ENCODE measurements around the gene NEK10.
"Not testable (repeated sequence)": the region's sequence is repeated elsewhere in the genome, so short reads cannot be mapped to it uniquely, and the experiment has no call there.

The NEK10 gene

DNA sequence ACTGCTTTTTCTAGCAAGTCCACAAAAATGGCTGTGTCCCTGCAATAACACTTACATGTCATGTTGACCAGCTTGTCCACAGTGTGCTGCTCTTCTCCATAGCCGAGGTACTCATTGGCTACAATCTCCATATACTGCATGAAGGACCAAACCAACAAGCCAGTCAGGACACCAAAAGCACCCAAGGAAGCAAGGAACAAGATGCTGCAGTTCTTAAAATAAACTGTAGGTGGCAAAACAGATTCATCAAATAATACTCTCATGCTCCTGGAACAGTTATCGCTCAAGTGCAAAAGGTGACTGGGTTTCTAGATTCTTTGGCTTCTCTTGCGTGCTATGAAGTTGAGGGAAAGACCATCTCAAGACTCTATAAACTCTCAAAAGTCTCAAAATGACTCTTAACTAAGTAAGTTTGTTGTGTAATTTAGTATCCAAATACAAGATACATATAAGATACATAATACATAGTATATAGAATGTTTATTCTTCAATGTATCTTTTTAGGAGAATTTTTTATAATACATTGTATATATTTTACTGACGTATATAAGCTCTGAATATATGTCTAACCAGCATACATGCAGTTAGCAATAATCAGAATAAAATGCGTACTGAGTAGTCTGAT lies 57.0 kb downstream of the NEK10 start:
- DNase-seq: peak; percentile 14

DNA sequence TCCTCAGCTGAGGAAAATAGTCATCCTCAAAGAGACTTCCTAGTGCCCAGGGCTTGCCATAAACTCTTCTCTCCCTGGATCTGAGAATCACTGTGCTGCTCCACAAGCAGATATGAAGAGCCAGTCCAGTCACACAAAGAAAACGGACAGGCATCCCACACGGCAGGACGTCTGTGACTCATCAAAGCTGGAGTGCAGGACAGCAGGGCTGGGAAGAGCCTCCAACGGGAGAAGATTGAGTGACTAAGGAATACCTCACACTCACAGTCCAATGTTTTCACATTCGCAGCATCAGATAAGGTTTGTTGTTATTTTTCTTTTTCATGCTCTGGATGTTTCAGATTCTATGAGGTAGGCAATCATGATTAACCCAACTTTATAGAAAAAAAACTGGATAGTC lies 57.8 kb downstream of the NEK10 start:
- DNase-seq: peak; percentile 14

DNA sequence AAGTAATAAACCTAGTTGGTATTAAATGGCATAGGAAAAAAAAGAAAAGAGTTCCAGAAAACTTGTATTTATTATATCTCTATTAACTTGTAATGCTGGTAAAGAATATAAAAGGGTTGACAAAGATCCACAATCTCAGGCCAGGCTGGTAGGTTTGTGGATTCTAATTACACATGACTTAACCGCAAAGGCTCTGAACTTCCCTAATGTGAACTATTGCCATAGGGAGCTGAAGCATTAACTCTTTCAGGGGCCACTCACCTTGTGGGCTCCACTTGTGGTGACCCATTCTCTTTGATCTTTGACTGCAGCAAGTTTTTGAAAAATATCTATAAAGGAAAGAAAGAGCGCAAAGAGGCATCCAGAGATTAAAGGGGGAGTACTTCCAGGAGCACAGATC lies 58.5 kb downstream of the NEK10 start:
- DNase-seq: no peak

DNA sequence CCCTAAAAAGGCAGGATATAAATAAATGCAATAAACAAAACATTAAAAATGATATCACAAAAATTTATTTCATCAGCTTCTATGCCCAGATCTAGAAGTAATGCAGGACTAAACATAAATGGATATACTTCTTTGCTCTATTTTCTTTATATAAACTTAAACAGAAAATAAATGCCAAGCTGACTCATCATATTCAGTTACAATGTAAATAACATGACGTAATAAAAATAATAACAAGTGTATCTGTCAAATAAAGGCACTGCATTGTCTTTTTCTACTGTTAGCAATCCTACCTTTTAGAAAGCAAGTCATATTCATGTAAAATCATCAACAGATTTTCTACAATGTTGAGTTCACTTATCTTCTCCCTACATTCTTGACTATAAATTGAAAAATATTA lies 61.6 kb downstream of the NEK10 start:
- DNase-seq: no peak

DNA sequence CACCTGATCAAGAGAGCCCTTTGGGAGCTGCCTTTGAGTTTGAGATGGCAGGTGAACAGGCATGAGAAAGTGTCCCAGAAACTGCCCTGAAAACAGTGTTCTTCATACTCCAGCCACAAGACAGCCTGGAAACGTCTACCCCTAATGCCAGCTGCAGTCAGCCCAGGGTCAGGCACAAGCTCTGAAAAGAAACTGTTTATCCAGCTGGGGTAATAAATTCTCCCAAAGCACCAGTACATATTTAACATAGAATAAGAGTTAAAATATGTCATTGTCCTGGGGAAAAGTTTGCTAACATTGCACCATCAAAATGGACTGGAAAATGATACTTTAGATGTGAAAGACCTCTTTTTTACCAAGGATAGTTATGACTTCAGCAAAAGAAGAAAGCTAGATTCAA lies 66.3 kb downstream of the NEK10 start:
- no peak for DNase-seq

DNA sequence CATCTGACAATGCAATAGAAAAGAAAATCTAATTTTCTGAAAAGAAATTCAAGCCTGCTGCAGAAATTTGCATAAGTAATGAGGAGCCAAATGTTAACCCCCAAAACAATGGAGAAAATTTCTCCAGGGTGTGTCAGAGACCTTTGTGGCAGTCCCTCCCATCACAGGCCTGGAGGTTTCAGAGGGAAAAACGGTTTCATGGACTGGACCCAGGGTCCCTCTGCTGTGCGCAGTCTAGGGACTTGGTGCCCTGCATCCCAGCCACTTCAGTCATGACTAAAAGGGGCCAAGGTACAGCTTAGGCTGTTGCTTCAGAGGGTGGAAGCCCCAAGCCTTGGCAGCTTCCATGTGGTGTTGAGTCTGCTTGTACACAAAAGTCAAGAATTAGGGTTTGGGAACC lies 70.2 kb downstream of the NEK10 start:
- not testable (repeated sequence) for DNase-seq

DNA sequence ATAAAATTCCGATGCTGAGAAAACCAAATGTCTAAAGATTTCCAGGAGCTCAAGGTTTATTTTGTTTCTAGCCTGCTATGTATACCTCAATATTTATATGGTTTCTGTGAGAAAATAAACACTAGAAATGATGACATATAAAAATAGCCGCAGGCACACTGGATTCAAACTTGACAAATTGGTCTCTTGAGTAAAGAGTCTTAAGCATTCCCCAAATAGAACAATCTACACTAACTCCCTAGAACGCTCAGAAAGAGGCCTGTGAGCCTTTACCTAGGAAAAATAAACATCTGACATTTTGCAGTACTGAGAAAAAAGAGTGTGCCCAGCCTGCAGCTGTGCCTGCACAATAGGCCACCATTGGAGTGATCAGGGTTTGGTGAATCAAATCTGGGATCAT lies 75.2 kb downstream of the NEK10 start:
- DNase-seq: no peak

DNA sequence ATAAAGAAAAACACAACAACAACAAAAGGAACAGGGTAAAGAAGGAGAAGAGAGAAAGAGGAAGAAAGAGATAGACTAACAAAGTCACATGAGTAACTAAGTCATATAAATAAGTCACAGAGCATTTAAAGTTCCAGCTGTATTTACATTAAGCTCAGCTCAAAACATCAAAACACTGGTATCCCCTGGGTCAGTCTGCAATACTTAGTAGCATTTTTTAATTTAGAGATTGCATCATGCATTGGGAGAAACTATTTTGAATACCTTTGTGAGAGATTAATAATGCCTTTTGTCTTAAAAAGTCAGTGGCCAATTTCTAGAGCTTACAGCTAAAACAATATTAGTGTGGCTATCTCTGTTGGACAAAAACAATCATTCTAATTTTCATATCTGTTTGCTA lies 78.4 kb downstream of the NEK10 start:
- DNase-seq: no peak

DNA sequence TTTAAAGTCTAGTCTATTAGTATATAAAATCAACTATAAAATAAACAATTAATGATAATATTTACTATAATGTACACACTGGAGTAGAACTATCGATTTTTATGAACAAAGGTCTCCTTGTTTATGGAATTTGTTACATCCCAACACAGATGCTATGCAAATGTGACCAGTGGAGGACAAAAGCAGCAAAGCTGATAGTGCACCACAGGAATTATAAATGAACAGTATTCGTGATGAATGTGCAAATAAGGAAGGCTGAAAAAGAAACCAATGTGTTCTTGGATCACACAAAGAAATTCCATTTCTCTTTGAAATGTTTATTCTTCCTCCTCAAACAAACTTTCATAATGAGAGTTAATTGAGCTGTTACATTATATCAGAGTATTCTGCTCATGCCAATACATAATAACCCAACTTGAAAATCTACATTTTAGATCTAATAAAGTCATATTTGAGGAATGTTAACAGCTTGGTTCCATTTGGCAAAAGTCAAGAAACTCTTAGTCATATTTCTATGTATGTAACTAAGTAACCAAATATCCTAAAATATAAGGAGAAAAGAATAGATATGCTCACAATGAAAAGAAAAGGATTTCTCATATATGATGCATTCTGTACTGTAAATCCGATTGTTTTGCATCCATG lies 79.3 kb downstream of the NEK10 start:
- no peak for DNase-seq

DNA sequence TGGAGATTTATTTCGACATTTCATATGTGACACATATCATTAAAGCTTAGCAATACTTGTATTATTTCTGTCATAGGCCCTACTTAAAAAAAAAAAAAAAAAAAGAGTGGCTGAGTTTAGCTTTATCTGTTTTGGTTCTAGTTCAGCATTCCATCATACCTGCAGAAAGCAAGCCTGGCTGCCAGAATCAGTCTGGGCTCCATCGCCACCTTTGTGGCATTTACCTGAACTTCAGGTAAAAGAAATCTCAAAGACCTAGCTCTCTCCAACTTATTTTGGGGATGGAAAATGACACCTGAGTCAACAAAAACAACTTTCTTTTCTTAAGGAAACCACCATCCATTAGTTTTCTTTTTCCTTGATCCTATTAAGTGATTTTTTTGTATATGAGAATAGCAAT lies 82.1 kb downstream of the NEK10 start:
- DNase-seq: no peak

DNA sequence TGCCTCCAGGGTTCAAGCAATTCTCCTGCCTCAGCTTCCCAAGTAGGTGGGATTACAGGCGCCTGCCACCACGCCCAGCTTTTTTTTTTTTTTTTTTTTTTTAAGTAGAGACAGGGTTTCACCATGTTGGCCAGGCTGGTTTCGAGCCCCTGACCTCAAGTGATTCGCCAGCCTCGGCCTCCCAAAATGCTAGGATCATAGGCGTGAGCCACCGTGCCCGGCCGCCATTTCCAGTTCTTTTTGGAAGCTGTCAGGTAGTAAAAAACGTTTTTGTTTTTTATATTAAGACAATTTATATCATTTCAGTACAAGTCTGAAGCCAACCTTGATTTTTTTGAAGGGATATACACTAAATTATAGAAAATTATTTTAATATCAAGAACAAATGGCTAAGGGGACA lies 82.7 kb downstream of the NEK10 start:
- DNase-seq: not testable (repeated sequence)

DNA sequence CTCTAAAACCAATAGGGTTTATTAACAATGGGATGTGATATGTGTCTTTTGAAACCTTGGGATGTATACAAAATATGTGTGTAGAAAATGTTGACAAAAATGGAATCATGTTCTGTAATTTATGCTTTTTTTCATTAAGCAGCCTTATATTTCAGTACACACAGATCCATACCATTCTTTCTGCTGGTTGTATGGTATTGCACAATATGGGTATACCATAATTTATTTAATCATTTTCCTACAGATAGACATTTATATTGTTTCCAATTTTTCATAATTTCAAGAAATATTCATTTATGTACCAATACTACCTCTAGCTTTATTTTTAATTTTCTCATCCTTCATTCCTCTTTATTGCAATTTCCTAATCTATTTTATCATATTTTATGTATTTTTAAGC lies 83.5 kb downstream of the NEK10 start:
- no peak for DNase-seq

DNA sequence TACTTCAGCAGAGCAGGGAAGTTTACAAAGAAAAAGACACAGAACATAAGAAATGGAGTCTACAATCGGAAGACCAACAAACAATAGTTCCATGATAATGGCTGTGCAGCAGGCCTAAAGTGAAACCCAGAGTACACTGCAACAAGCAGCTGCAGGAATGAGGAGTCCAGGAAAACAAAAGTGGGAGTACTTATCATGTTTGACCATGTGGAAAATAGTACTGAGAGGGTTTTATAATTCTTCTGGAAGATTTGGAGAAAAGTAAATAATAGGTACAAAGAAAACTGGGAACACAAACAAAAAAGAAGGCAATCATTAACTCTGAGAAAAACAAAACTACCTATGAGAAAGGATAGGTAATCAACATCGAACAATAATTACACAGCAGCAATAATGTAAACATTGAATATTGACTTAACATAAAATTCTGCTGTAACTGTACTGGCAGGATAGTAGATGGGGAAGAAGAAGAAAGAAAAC lies 87.5 kb downstream of the NEK10 start:
- DNase-seq: no peak

DNA sequence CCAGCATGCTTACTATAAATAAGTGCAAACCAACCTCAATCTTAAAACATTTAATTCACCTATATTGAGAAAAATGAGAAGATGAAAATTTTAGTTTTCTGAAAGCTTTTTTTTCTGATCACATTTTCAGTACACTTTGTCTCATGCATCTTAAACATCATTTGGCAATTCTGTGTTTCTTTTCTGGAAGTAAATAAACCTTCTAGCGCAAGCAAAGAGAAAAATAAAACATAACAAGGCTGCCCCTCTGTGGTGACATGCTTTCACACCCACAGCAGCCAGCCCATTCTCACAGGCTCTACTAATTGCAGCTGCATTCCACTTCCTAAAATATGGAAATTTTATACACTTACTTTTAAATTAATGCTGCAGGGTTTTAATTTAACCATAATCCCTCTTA lies 90.1 kb downstream of the NEK10 start:
- no peak for DNase-seq

DNA sequence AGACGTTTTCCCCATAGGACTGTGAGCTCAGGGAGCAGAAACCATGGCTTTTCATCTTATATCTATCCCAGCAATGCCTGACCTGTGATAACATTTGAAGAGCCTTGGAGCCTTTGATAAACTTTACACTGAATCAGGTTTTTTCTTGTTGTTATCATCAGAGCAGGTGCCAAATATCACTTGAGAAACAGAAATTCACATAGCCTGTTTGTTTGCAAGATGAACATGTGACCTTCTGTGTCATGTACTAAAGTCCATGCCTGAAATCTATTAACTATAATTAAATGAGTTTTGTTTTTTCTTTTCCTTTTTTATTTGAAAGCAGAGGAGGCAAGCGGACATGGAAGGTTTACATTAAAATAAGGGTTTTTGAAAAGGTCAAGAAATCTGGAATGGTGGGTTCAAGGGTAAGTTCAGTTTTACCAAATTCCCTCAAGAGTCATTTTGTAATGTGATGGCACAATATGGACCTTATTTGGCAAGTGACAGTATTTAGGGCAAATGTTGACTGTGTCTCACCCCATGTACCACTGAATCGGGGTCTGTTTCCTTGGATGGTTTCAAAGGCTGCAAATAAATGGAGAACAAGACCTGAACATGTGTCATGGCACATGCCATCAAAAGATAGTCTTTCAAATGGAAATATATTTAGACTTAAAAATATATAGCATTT lies 90.7 kb downstream of the NEK10 start:
- DNase-seq: no peak

DNA sequence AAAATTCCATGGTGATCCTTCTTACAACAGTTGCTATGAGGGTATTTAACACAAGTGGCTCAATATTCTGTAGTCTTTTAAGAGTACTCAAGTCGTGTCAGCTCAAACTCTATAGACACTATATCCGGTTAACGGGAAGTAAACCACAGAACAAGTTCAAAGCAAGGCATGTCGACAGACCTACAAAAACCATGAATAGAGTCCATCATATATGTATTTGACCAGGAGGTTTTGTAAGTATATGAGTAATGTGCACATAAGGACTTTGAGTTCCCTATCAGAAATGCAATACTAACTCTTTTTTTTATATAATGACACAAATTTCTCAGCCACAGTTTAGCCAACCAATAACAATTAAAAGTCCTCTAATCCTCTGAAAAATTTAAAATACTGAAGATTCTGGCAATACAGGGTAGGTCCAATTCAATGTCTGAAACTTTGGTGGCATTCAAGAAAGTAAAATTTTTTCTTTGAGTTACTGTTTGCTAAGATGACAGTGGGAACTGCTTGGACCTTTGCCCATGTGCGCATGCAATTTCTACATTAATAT lies 93.7 kb downstream of the NEK10 start:
- DNase-seq: no peak

DNA sequence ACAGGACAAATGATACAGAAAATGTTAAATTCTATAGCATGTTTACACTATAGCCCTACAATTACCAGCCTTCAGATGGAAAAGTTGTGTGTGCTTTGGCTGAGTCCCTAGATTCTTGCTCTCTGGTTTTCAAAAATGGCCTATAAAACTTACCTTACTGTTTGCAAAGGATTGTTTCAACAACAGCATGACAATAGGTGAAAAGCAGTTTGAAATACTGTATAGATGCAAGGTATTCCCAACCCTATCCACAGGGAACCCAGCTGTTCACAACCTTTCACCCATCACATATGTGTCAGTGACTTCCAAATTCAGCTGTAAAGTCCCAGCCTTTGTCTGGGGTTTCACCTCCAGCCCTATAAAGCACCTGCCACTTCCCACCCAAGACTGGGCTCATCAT lies 97.3 kb downstream of the NEK10 start:
- DNase-seq: no peak

DNA sequence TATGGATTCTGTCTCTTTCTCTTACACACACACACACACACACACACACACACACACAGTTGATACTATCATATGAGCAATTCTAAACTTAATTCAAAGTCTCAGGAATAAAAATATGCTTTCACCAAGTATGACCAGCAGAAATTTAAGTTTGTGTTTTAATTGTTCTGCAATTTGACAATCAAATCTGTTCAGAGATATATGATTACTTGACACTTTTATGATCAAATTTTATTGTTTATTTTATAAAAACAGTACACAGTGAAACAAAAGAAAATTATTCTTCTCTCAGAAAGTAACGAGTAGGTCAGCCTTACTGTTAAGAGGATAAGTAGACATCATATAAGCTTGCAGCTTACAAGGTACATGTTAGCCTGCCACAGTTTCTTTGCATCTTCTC lies 114.3 kb downstream of the NEK10 start:
- no peak for DNase-seq

DNA sequence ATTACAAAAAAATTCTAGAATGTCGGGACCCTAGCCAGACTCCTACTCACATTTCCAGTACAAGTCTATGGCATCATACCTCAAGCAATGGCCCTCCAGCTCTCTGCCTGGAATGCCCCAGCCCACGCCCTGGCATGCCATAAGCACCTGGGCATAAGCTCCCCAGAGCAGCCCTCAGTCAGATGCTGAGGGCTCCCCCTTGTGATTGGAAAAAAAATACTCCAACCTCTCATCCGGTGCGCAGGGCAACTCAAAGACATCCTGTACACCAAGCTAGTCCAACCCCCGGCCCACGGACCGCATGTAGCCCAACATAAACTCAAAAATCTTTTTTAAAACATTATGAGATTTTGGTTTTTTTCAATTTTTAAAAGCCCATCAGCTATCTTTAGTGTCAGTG lies 115.4 kb downstream of the NEK10 start:
- DNase-seq: peak; percentile 36

DNA sequence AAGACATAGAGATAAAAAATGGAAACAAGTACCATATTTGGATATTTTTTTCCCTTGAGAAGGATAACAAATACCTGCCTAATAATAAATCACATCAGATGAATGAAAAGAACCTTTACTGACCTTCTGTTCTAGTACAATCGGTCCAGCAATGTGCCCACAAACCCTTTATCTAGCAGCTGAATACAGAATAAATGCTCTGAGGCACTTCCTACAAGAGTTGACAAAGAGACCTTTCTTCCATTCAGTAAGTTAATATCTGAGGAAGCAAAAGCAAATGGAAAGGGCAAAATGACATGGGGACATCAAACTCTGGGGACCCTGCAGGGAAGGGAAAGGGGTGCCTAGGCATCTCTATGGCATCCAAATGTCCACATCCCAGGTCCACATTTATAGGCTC lies 115.8 kb downstream of the NEK10 start:
- no peak for DNase-seq

DNA sequence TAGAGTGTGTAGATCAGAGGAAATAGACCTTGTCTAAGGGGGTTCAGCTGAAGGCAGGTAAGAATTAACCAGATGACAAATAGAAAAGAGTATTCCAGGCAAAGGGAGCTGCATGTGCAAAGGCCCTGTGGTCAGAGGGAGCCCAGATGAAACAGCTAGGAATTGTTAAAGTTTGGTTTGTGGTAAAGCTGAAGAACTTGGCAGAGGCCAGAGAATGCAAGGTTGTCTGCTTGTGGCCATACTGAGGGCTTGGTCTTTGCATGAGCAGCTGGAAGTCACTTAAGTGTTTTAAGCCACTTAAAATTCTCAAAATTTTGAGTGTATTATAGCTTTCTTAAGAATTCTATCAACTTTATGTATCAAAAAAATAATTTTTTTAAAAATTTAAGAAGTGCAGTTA lies 116.5 kb downstream of the NEK10 start:
- no peak for DNase-seq

DNA sequence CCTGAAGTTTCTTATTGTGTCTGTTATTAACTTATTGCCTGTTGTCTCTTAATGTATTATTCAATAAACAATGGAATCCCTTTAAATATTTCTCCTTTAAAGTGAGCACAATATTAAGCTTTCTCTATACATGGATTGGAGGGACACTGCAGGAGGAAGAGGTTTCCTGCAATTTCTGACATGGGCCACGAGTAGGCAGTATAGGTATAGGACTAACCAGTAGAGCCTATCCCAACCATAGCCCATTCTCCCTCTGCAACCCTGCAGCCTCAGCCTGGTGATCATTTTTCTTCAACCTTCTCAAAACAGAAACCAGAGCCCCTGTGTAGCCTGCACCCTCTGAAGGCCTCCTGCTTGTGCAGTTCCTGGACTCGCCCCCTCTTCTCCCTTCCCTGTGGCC lies 124.8 kb downstream of the NEK10 start:
- DNase-seq: no peak

DNA sequence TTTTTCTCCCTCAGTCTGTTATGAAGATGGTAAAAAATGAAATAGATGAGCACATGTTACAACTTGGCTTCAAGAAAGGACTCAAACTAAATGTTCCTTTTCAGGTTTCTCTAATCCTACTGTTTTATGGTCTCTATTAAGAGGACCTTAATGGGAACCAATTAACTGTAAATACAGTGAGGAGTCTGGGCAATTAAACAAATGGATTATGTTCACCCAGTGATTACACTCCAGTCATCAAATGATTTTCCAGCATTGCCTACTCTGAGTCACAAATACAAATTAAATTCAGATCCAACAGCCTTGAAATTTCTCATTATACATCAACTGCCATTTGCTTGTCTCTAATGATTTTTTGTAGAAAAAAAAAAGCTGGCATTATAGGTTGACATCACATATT lies 129.2 kb downstream of the NEK10 start:
- no peak for DNase-seq

DNA sequence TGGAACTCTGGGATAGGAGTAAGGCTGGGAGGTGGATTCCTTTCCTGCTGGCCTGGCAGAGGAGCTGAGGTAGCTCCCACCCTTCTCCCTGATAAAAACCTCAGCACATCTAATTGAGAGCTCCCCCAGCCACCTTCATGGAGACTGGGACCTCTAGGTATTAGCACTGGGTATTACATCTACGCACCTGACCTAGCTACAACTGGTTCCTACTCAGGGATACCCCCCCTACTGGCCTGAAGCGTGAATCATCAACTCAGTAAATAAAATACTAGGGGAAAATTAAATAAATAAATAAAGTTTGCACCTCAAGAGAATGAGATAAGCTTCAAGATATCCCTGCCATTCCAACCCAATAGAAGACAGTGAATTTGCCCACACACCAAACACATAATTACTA lies 140.4 kb downstream of the NEK10 start:
- no peak for DNase-seq
